Neural cell (in vitro differentiated cells): ENCODE data around the gene C14orf180.

Experiments
- EP300 ChIP-seq: fragments of 450-650 bp; conservative IDR thresholded peaks from 2 replicates; pipeline ENCODE4 v1.6.1; 2014; ENCODE audit warnings: antibody characterized with exemption, mild to moderate bottlenecking, moderate library complexity; ENCODE audit not compliant: poor library complexity, severe bottlenecking
- EZH2 ChIP-seq: fragments of 200-600, 300-800 bp; shearing (Covaris generic), sonication (generic); IDR thresholded peaks from 2 replicates; pipeline ENCODE4 v1.6.1; 2014; ENCODE audit warnings: antibody characterized with exemption, low read length, borderline replicate concordance, mild to moderate bottlenecking; ENCODE audit not compliant: insufficient read depth, poor library complexity, severe bottlenecking
- MXI1 ChIP-seq: fragments of 450-650 bp; conservative IDR thresholded peaks from 2 replicates; pipeline ENCODE4 v1.6.1; 2014; ENCODE audit warnings: antibody characterized with exemption, mild to moderate bottlenecking; ENCODE audit not compliant: poor library complexity, severe bottlenecking
- POLR2AphosphoS5 ChIP-seq: IDR thresholded peaks from 2 replicates; pipeline ENCODE4 v1.6.1; 2012
- TAF1 ChIP-seq: IDR thresholded peaks from 2 replicates; pipeline ENCODE4 v1.6.1; 2012; ENCODE audit warnings: low read depth
- TF ChIP-seq, protein P1 (sequence below): fragments of 450-650 bp; IDR thresholded peaks from 2 replicates; pipeline ENCODE4 v1.5.1; 2014; ENCODE audit warnings: antibody characterized with exemption, mild to moderate bottlenecking, moderate library complexity; ENCODE audit not compliant: poor library complexity, severe bottlenecking
- TF ChIP-seq, protein P2 (sequence below): IDR thresholded peaks from 2 replicates; pipeline ENCODE4 v1.6.1; 2012; ENCODE audit warnings: borderline replicate concordance

DNA sequence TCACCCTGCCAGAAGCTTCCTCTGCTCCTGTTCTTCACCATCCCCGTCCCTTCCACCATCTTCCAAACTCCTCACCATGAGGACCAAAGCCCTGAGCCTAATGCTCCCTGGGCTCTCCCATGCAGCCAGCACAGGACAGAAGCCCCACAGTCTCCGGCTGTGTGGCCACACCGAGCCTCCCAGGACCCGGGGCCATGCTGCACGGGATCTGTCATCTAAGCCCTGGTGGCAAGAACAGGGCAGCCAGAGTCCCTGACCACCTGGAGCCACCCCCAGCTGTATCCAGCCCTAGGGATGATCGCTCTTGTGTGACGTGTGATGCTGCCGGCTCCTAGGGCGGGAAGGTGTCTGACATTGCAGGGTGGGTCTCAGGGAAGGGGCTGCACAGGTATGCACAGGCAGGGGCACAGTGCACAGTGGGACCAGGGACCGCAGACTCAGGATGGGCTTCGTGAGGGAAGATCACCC lies 16.9 kb downstream of the C14orf180 start:
- TF ChIP-seq, protein P1, sequence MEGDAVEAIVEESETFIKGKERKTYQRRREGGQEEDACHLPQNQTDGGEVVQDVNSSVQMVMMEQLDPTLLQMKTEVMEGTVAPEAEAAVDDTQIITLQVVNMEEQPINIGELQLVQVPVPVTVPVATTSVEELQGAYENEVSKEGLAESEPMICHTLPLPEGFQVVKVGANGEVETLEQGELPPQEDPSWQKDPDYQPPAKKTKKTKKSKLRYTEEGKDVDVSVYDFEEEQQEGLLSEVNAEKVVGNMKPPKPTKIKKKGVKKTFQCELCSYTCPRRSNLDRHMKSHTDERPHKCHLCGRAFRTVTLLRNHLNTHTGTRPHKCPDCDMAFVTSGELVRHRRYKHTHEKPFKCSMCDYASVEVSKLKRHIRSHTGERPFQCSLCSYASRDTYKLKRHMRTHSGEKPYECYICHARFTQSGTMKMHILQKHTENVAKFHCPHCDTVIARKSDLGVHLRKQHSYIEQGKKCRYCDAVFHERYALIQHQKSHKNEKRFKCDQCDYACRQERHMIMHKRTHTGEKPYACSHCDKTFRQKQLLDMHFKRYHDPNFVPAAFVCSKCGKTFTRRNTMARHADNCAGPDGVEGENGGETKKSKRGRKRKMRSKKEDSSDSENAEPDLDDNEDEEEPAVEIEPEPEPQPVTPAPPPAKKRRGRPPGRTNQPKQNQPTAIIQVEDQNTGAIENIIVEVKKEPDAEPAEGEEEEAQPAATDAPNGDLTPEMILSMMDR = no peak
- TF ChIP-seq EZH2 (no peak), MXI1 (no peak), TAF1 (no peak), EP300 (no peak), POLR2AphosphoS5 (no peak)
- TF ChIP-seq, protein P2, sequence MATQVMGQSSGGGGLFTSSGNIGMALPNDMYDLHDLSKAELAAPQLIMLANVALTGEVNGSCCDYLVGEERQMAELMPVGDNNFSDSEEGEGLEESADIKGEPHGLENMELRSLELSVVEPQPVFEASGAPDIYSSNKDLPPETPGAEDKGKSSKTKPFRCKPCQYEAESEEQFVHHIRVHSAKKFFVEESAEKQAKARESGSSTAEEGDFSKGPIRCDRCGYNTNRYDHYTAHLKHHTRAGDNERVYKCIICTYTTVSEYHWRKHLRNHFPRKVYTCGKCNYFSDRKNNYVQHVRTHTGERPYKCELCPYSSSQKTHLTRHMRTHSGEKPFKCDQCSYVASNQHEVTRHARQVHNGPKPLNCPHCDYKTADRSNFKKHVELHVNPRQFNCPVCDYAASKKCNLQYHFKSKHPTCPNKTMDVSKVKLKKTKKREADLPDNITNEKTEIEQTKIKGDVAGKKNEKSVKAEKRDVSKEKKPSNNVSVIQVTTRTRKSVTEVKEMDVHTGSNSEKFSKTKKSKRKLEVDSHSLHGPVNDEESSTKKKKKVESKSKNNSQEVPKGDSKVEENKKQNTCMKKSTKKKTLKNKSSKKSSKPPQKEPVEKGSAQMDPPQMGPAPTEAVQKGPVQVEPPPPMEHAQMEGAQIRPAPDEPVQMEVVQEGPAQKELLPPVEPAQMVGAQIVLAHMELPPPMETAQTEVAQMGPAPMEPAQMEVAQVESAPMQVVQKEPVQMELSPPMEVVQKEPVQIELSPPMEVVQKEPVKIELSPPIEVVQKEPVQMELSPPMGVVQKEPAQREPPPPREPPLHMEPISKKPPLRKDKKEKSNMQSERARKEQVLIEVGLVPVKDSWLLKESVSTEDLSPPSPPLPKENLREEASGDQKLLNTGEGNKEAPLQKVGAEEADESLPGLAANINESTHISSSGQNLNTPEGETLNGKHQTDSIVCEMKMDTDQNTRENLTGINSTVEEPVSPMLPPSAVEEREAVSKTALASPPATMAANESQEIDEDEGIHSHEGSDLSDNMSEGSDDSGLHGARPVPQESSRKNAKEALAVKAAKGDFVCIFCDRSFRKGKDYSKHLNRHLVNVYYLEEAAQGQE = no peak
